BE2C (cell line): ENCODE data around the gene OR2M5.

ENCODE experiments used
- DNase-seq: peaks from one replicate; pipeline ENCODE4 v3.0.0-alpha.2; 2020
- H3K27me3 ChIP-seq: fragments of 250-450 bp; sonication (Bioruptor Pico); 2 replicates; pipeline ENCODE4 v1.5.1; 2020; ENCODE audit warnings: mild to moderate bottlenecking
- H3K36me3 ChIP-seq: fragments of 250-450 bp; sonication (Bioruptor Pico); 2 replicates; pipeline ENCODE4 v1.5.1; 2020; ENCODE audit warnings: mild to moderate bottlenecking
- H3K4me1 ChIP-seq: fragments of 250-450 bp; sonication (Bioruptor Pico); 2 replicates; pipeline ENCODE4 v1.5.1; 2020
- H3K4me3 ChIP-seq: 2 replicates; pipeline ENCODE4 v1.5.1; 2011; ENCODE audit warnings: low read depth, low read length
- H3K9me3 ChIP-seq: fragments of 250-450 bp; sonication (Bioruptor Pico); 2 replicates; pipeline ENCODE4 v1.5.1; 2020
- TF ChIP-seq, protein P1 (sequence below): IDR thresholded peaks from 2 replicates; pipeline ENCODE4 v1.5.1; 2012; ENCODE audit warnings: mild to moderate bottlenecking, low read depth, low read length

OR2M5 gene

GRCh38 chr1:248164031-248164430, 19.1 kb downstream of the OR2M5 start:
- Histone ChIP-seq H3K27me3 (no peaks in the 10 kb centered on the region), H3K4me3 (no peak overlapping the region), H3K36me3 (no peaks in the 10 kb centered on the region), H3K9me3 (no peaks in the 10 kb centered on the region), H3K4me1 (no peaks in the 10 kb centered on the region)
- TF ChIP-seq, protein P1, sequence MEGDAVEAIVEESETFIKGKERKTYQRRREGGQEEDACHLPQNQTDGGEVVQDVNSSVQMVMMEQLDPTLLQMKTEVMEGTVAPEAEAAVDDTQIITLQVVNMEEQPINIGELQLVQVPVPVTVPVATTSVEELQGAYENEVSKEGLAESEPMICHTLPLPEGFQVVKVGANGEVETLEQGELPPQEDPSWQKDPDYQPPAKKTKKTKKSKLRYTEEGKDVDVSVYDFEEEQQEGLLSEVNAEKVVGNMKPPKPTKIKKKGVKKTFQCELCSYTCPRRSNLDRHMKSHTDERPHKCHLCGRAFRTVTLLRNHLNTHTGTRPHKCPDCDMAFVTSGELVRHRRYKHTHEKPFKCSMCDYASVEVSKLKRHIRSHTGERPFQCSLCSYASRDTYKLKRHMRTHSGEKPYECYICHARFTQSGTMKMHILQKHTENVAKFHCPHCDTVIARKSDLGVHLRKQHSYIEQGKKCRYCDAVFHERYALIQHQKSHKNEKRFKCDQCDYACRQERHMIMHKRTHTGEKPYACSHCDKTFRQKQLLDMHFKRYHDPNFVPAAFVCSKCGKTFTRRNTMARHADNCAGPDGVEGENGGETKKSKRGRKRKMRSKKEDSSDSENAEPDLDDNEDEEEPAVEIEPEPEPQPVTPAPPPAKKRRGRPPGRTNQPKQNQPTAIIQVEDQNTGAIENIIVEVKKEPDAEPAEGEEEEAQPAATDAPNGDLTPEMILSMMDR: no peak
- DNase-seq: no peak

DNA sequence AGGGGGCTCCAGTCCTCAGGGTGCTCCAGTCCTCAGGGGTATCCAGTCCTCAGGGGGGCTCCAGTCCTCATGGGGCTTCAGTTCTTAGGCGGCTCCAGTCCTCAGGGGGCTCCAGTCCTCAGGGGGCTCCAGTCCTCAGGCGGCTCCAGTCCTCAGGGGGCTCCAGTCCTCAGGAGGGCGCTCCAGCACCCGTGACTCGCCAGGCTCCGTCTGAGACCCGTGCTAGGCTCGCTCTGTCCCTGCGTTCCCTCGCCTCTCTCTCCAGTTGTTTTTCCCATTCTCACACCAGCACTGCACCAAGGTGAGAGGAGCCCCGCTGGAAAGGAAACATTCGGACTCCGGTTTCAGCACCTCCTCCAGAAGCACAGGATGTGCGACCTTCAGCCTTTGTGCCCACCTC, 20.2 kb downstream of the OR2M5 start:
- no peak for DNase-seq
- Histone ChIP-seq H3K4me3 (no peak overlapping the region), H3K9me3 (no peaks in the 10 kb centered on the region), H3K4me1 (no peaks in the 10 kb centered on the region), H3K27me3 (no peaks in the 10 kb centered on the region), H3K36me3 (no peaks in the 10 kb centered on the region)
- TF ChIP-seq, protein P1: no peak

- Histone ChIP-seq H3K4me3 (no peak within 1 kb of the TSS), H3K27me3 (no peaks in the 10 kb centered on the region), H3K36me3 (no peaks in the 10 kb centered on the region), H3K9me3 (no peaks in the 10 kb centered on the region), H3K4me1 (no peaks in the 10 kb centered on the region)
- TF ChIP-seq, protein P1: no peak
- no peak for DNase-seq
These were observed 29.6 kb downstream of the OR2M5 start, which contains the start of gene OR2M2 for GRCh38 chr1:248174521-248174920. Gene OR2M2 (plus strand): TSS chr1:248174821. CDS start chr1:248179986, 5,165 bp downstream.

DNA sequence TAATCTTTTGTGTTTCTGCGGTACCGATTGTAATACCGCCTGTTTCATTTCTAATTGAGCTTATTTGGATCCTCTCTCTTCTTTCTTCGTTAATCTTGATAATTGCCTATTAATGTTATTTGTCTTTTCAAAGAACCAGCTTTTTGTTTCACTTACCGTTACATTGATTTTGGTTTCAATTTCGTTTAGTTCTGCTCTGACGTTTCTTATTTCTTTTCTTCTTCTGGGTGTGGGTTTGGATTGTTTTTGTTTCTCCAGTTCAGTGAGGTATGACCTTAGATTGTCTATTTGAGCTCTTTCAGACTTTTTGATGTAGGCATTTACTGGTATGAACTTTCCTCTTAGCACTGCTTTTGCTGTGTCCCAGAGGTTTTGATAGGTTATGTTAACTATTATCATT, 39.0 kb downstream of the OR2M5 start:
- TF ChIP-seq, protein P1: no peak
- H3K4me1 ChIP-seq: no peaks in the 10 kb centered on the region
- no peak overlapping the region for H3K4me3 ChIP-seq
- H3K27me3 ChIP-seq: no peaks in the 10 kb centered on the region
- H3K9me3 ChIP-seq: peaks cover 2% of the 10 kb centered on the region; the same call in 1 of the 2 replicates
- H3K36me3 ChIP-seq: no peaks in the 10 kb centered on the region
- DNase-seq: no peak

- H3K4me1 ChIP-seq: no peaks in the 10 kb centered on the region
- no peaks in the 10 kb centered on the region for H3K27me3 ChIP-seq
- no peak overlapping the region for H3K4me3 ChIP-seq
- no peaks in the 10 kb centered on the region for H3K36me3 ChIP-seq
- peaks cover 4% of the 10 kb centered on the region; the same call in 1 of the 2 replicates for H3K9me3 ChIP-seq
- TF ChIP-seq, protein P1: no peak
- no peak for DNase-seq
These were observed 42.4 kb downstream of the OR2M5 start for GRCh38 chr1:248187363-248187762.

GRCh38 chr1:248189026-248189425, 44.1 kb downstream of the OR2M5 start:
- no peaks in the 10 kb centered on the region for H3K27me3 ChIP-seq
- no peak for DNase-seq
- peaks cover 4% of the 10 kb centered on the region; the same call in 1 of the 2 replicates for H3K9me3 ChIP-seq
- no peaks in the 10 kb centered on the region for H3K4me1 ChIP-seq
- H3K36me3 ChIP-seq: no peaks in the 10 kb centered on the region
- TF ChIP-seq, protein P1: no peak
- no peak overlapping the region for H3K4me3 ChIP-seq
